OCI-LY1 (cell line): ENCODE measurements around the gene SLC1A2.

Source experiments
- H2AFZ ChIP-seq: fragments of 200-600 bp; sonication (generic), shearing (Covaris generic); 2 replicates; pipeline ENCODE4 v1.6.0; 2014; ENCODE audit warnings: antibody characterized with exemption, mild to moderate bottlenecking, low read length
- H3F3A ChIP-seq: fragments of 200-600 bp; sonication (generic), shearing (Covaris generic); 2 replicates; pipeline ENCODE4 v1.6.0; 2014; ENCODE audit warnings: mild to moderate bottlenecking, antibody characterized with exemption, low read length, moderate library complexity; ENCODE audit not compliant: insufficient read depth
- H3K27ac ChIP-seq: fragments of 200-600 bp; sonication (generic); 2 replicates; pipeline ENCODE4 v1.5.1; 2014; ENCODE audit warnings: low read length, mixed run types, mild to moderate bottlenecking, low read depth; ENCODE audit not compliant: poor library complexity, severe bottlenecking
- H3K27me3 ChIP-seq: fragments of 200-600 bp; sonication (generic); 2 replicates; pipeline ENCODE4 v1.6.0; 2014; ENCODE audit warnings: antibody characterized with exemption, mild to moderate bottlenecking, low read length, moderate library complexity; ENCODE audit not compliant: insufficient read depth
- H3K36me3 ChIP-seq: fragments of 200-600 bp; sonication (generic); 2 replicates; pipeline ENCODE4 v1.6.1; 2014; ENCODE audit warnings: mild to moderate bottlenecking, antibody characterized with exemption, low read length, moderate library complexity, mixed read lengths; ENCODE audit not compliant: insufficient read depth
- H3K4me1 ChIP-seq: fragments of 200-600 bp; sonication (generic); 2 replicates; pipeline ENCODE4 v1.5.1; 2014; ENCODE audit warnings: mild to moderate bottlenecking, low read length, moderate library complexity; ENCODE audit not compliant: insufficient read depth, severe bottlenecking
- H3K4me2 ChIP-seq: fragments of 200-600 bp; sonication (generic), shearing (Covaris generic); 2 replicates; pipeline ENCODE4 v1.6.1; 2014; ENCODE audit warnings: low read length
- H3K4me3 ChIP-seq: fragments of 200-600 bp; sonication (generic); 2 replicates; pipeline ENCODE4 v1.5.1; 2014; ENCODE audit warnings: low read length, low read depth, mild to moderate bottlenecking, mixed read lengths; ENCODE audit not compliant: poor library complexity, severe bottlenecking
- H3K79me2 ChIP-seq: fragments of 200-600 bp; shearing (Covaris generic); 2 replicates; pipeline ENCODE4 v1.6.1; 2016; ENCODE audit warnings: mixed run types, low read length, mixed read lengths; ENCODE audit not compliant: insufficient read depth
- H3K9ac ChIP-seq: fragments of 200-600 bp; sonication (generic), shearing (Covaris generic); 2 replicates; pipeline ENCODE4 v1.6.1; 2014; ENCODE audit warnings: mild to moderate bottlenecking, low read length, mixed read lengths
- H3K9me2 ChIP-seq: fragments of 200-600 bp; sonication (generic), shearing (Covaris generic); 2 replicates; pipeline ENCODE4 v1.6.1; 2014; ENCODE audit warnings: low read depth, mild to moderate bottlenecking, low read length, mixed read lengths
- H3K9me3 ChIP-seq: fragments of 200-600 bp; shearing (Covaris generic); 2 replicates; pipeline ENCODE4 v1.6.1; 2014; ENCODE audit warnings: low read length, mixed read lengths
- H4K20me1 ChIP-seq: fragments of 200-600 bp; sonication (generic), shearing (Covaris generic); 2 replicates; pipeline ENCODE4 v1.6.0; 2016; ENCODE audit warnings: mild to moderate bottlenecking, low read length; ENCODE audit not compliant: insufficient read depth
- CTCF ChIP-seq: fragments of 200-600 bp; sonication (generic), shearing (Covaris generic); IDR thresholded peaks from 2 replicates; pipeline ENCODE4 v1.5.1; 2017; ENCODE audit warnings: mild to moderate bottlenecking, antibody characterized with exemption, low read length, moderate library complexity, mixed read lengths
- EZH2 ChIP-seq: fragments of 200-600 bp; sonication (generic), shearing (Covaris generic); IDR thresholded peaks from 2 replicates; pipeline ENCODE4 v1.8.0; 2017; ENCODE audit warnings: borderline replicate concordance, mixed run types, mild to moderate bottlenecking, antibody characterized with exemption, low read length, moderate library complexity, mixed read lengths

The SLC1A2 gene

GRCh38 chr11:35383953-35384352 is 35.4 kb downstream of the SLC1A2 start:
- no peaks in the 10 kb centered on the region for H3K27me3 ChIP-seq
- TF ChIP-seq EZH2 (no peak), CTCF (no peak)

GRCh38 chr11:35381709-35382322 is 37.5 kb downstream of the SLC1A2 start:
- H3K4me2 ChIP-seq: no peak overlapping the region
- no peaks in the 10 kb centered on the region for H3F3A ChIP-seq
- no peaks in the 10 kb centered on the region for H4K20me1 ChIP-seq
- no peaks in the 10 kb centered on the region for H3K79me2 ChIP-seq
- TF ChIP-seq EZH2 (no peak), CTCF (no peak)
- H3K4me1 ChIP-seq: no peaks in the 10 kb centered on the region
- H3K27me3 ChIP-seq: no peaks in the 10 kb centered on the region
- H3K27ac ChIP-seq: no peak overlapping the region
- H3K4me3 ChIP-seq: no peak overlapping the region
- H2AFZ ChIP-seq: no peak overlapping the region
- H3K9me2 ChIP-seq: no peaks in the 10 kb centered on the region
- no peaks in the 10 kb centered on the region for H3K9me3 ChIP-seq
- H3K36me3 ChIP-seq: no peaks in the 10 kb centered on the region
- H3K9ac ChIP-seq: no peak overlapping the region

More at GRCh38 chr11:35383953-35384352, 35.4 kb downstream of the SLC1A2 start:
- no peak overlapping the region for H3K4me3 ChIP-seq
- H3K79me2 ChIP-seq: no peaks in the 10 kb centered on the region
- no peak overlapping the region for H3K9ac ChIP-seq
- H3K9me2 ChIP-seq: no peaks in the 10 kb centered on the region
- no peaks in the 10 kb centered on the region for H3F3A ChIP-seq
- H2AFZ ChIP-seq: no peak overlapping the region
- no peaks in the 10 kb centered on the region for H3K9me3 ChIP-seq
- no peak overlapping the region for H3K4me2 ChIP-seq
- H3K4me1 ChIP-seq: no peaks in the 10 kb centered on the region
- H3K27ac ChIP-seq: no peak overlapping the region
- no peaks in the 10 kb centered on the region for H3K36me3 ChIP-seq
- no peaks in the 10 kb centered on the region for H4K20me1 ChIP-seq

- Histone ChIP-seq H3K4me2 (no peak overlapping the region), H3K79me2 (no peaks in the 10 kb centered on the region), H2AFZ (no peak overlapping the region), H3K27me3 (no peaks in the 10 kb centered on the region), H3K4me3 (no peak overlapping the region), H3K36me3 (no peaks in the 10 kb centered on the region), H4K20me1 (no peaks in the 10 kb centered on the region), H3K9me2 (no peaks in the 10 kb centered on the region), H3K9me3 (no peaks in the 10 kb centered on the region), H3K4me1 (no peaks in the 10 kb centered on the region), H3K27ac (no peak overlapping the region), H3K9ac (no peak overlapping the region), H3F3A (no peaks in the 10 kb centered on the region)
- no peak for TF ChIP-seq CTCF
These were observed 38.8 kb downstream of the SLC1A2 start for GRCh38 chr11:35380603-35381002.
